ENCODE data around the gene PLOD2. TPM values are rescaled to one million over a fixed set of nuclear protein-coding genes. Genes with fewer than 3 reads are reported as not detected.

PLOD2 gene
- total RNA-seq, 2 experiments from 2014 or later = not detected

DNA sequence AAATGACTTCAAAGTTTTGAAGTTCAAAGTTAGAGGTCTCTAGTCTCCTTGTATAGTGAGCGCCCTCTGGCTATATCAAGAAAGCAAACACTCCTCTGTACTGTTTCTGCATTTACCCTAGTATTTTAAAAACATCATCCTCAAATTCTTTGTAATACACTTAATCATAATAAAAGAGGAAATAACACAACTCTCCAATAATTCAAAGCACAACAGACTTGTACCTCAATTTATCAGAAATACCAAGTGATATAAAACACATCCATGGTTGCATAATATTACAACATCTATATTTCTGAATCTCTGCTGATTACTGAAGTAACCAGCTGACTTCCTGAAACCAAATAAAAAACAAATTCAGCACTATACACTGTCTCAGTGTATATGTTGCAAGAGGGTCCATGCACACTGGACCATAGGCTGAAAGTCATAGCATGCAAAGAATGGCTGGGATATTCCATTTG is 12.5 kb downstream of the PLOD2 start:
- H3K4me3 Mint-ChIP-seq = no peak overlapping the region
- H3K27me3 ChIP-seq (ENCODE audit: control insufficient read depth in 1 of 2, insufficient read depth in 2 of 2, low read length in 2 of 2) = no peaks in the 10 kb centered on the region
- TF ChIP-seq, protein P1, sequence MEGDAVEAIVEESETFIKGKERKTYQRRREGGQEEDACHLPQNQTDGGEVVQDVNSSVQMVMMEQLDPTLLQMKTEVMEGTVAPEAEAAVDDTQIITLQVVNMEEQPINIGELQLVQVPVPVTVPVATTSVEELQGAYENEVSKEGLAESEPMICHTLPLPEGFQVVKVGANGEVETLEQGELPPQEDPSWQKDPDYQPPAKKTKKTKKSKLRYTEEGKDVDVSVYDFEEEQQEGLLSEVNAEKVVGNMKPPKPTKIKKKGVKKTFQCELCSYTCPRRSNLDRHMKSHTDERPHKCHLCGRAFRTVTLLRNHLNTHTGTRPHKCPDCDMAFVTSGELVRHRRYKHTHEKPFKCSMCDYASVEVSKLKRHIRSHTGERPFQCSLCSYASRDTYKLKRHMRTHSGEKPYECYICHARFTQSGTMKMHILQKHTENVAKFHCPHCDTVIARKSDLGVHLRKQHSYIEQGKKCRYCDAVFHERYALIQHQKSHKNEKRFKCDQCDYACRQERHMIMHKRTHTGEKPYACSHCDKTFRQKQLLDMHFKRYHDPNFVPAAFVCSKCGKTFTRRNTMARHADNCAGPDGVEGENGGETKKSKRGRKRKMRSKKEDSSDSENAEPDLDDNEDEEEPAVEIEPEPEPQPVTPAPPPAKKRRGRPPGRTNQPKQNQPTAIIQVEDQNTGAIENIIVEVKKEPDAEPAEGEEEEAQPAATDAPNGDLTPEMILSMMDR (IDR thresholded peaks at IDR 0.05) = no peak
- no peaks in the 10 kb centered on the region for H3K36me3 Mint-ChIP-seq (ENCODE audit: low read depth)
- no peaks in the 10 kb centered on the region for H3K9me3 Mint-ChIP-seq
- no peak overlapping the region for H3K27ac ChIP-seq (ENCODE audit: low read depth in 1 of 2, low read length in 2 of 2)
- no peak for ATAC-seq (ENCODE audit: poor library complexity)
- intact Hi-C loops (cut with DNase I, micrococcal nuclease) = no loop called here
- H3K36me3 ChIP-seq (ENCODE audit: insufficient read depth, low read length) = no peaks in the 10 kb centered on the region
- no peaks in the 10 kb centered on the region for H3K9me3 ChIP-seq (ENCODE audit: control insufficient read depth in 1 of 2, insufficient read depth in 1 of 2, low read length in 2 of 2)
- POLR2A ChIA-PET = no interaction called here
- H3K4me1 ChIP-seq (ENCODE audit: insufficient read depth, low read length) = no peaks in the 10 kb centered on the region
- CTCF ChIA-PET = no interaction called here
- no peaks in the 10 kb centered on the region for H3K4me1 Mint-ChIP-seq (ENCODE audit: low read depth)
- H3K27me3 Mint-ChIP-seq = no peaks in the 10 kb centered on the region
- H3K27ac Mint-ChIP-seq = no peak overlapping the region
- H3K4me3 ChIP-seq (ENCODE audit: low read length) = no peak overlapping the region
- no peak for DNase-seq

DNA sequence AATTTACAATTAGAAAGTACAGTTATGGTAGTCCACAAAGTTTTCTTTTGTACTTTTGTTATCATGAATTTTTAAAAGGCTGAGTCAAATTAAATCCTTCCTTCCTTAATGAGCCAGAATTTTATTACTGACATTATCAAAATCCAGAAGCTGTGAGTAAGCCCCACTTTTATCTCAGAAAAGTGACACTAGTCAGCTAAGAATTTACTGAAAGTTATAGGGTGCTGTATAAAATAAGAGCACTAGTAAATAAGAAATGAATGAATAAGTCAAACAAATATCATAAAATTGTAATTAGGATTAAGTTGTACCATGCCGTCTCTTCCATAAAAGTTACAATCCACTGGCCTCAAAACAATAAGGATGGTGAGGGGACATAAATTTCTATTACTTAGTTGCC is 15.3 kb downstream of the PLOD2 start:
- intact Hi-C loops (cut with DNase I, micrococcal nuclease) = no loop called here
- no peaks in the 10 kb centered on the region for H3K36me3 ChIP-seq (ENCODE audit: insufficient read depth, low read length)
- no peaks in the 10 kb centered on the region for H3K9me3 ChIP-seq (ENCODE audit: control insufficient read depth in 1 of 2, insufficient read depth in 1 of 2, low read length in 2 of 2)
- H3K4me3 ChIP-seq (ENCODE audit: low read length) = no peak overlapping the region
- no peaks in the 10 kb centered on the region for H3K4me1 ChIP-seq (ENCODE audit: insufficient read depth, low read length)
- no peaks in the 10 kb centered on the region for H3K36me3 Mint-ChIP-seq (ENCODE audit: low read depth)
- no peaks in the 10 kb centered on the region for H3K9me3 Mint-ChIP-seq
- CTCF ChIA-PET = no interaction called here
- DNase-seq = no peak
- TF ChIP-seq, protein P1 (IDR thresholded peaks at IDR 0.05) = no peak
- no peak overlapping the region for H3K27ac Mint-ChIP-seq
- no peak overlapping the region for H3K27ac ChIP-seq (ENCODE audit: low read depth in 1 of 2, low read length in 2 of 2)
- no peaks in the 10 kb centered on the region for H3K27me3 Mint-ChIP-seq
- H3K4me1 Mint-ChIP-seq (ENCODE audit: low read depth) = no peaks in the 10 kb centered on the region
- ATAC-seq (ENCODE audit: poor library complexity) = no peak
- H3K4me3 Mint-ChIP-seq = no peak overlapping the region
- POLR2A ChIA-PET = no interaction called here
- H3K27me3 ChIP-seq (ENCODE audit: control insufficient read depth in 1 of 2, insufficient read depth in 2 of 2, low read length in 2 of 2) = no peaks in the 10 kb centered on the region

DNA sequence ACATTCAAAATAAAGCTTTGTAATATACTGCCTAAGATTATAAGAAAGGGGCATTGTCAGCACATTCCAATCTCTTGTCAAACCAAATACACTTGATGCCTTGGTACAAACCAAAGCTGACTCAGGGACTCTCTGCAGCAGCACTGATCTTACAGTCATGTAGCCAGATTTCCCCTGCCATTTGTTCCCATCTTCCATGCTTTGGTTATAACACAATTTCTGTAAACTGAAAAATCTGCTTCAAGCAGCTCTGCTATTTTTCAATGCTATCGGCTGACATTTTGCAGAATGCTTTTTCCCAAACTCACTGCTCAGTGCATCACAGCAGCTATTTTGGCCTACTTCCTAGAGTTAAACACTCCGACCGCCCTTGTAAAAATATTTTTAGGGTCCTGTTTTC is 18.2 kb downstream of the PLOD2 start:
- H3K9me3 ChIP-seq (ENCODE audit: control insufficient read depth in 1 of 2, insufficient read depth in 1 of 2, low read length in 2 of 2) = no peaks in the 10 kb centered on the region
- no peak overlapping the region for H3K4me3 ChIP-seq (ENCODE audit: low read length)
- no peaks in the 10 kb centered on the region for H3K36me3 Mint-ChIP-seq (ENCODE audit: low read depth)
- H3K27ac Mint-ChIP-seq = no peak overlapping the region
- TF ChIP-seq, protein P1 (IDR thresholded peaks at IDR 0.05) = no peak
- ChIA-PET POLR2A (no interaction called here), CTCF (no interaction called here)
- intact Hi-C loops (cut with DNase I, micrococcal nuclease) = no loop called here
- H3K36me3 ChIP-seq (ENCODE audit: insufficient read depth, low read length) = no peaks in the 10 kb centered on the region
- ATAC-seq (ENCODE audit: poor library complexity) (no peak), DNase-seq (no peak)
- H3K27ac ChIP-seq (ENCODE audit: low read depth in 1 of 2, low read length in 2 of 2) = no peak overlapping the region
- no peaks in the 10 kb centered on the region for H3K4me1 ChIP-seq (ENCODE audit: insufficient read depth, low read length)
- H3K27me3 ChIP-seq (ENCODE audit: control insufficient read depth in 1 of 2, insufficient read depth in 2 of 2, low read length in 2 of 2) = no peaks in the 10 kb centered on the region
- no peaks in the 10 kb centered on the region for H3K9me3 Mint-ChIP-seq
- H3K4me1 Mint-ChIP-seq (ENCODE audit: low read depth) = no peaks in the 10 kb centered on the region
- no peak overlapping the region for H3K4me3 Mint-ChIP-seq
- no peaks in the 10 kb centered on the region for H3K27me3 Mint-ChIP-seq
